ENCODE results near the gene SSX2IP.

DNA sequence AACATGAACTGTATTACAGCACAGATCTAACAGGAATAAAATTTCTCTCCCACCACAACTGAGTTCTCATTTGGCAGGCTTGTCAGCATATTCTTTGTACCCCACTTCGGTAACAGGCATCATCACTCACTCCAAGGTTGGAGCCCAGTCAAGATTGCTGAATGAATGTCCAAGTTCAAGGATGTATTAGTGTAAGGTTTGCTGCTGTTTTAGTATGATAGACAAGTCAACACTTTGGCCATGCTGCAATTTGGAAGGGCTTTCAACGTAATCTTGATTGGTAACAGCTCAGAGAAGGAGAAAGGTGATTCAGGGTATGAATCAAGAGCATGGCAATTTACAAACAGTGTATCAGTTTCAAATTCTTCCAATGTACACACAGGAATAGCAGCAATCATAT lies 6.8 kb downstream of the SSX2IP start:
- TF ChIP-seq GATA2 (IDR thresholded peaks at IDR 0.05; ENCODE audit: low read depth, low read length) = no peak
- no peak for TF ChIP-seq GATA3 (IDR thresholded peaks at IDR 0.05; ENCODE audit: low read depth, low read length)

Data from SH-SY5Y (cell line).